Adrenal gland (tissue), 12 donors: Measurements from ENCODE around the gene PLEKHA6. TPM values are rescaled to one million over a fixed set of nuclear protein-coding genes. Genes with fewer than 3 reads are reported as not detected.
"Not testable (repeated sequence)": the region's sequence is repeated elsewhere in the genome, so short reads cannot be mapped to it uniquely, and the experiment has no call there.

Experiments
- DNase-seq, 7 donors: peaks; one replicate each; pipeline ENCODE4 v3.0.0-alpha.2; 2019 to 2020
- H3K27ac ChIP-seq, 5 donors: fragments of 200-600 bp; sonication (generic) in 4 of 5; 1 replicate in 3 of 5; 2 replicates in 2 of 5; pipeline versions ENCODE4 v1.5.1 to v1.8.0; 2016 to 2020; ENCODE audit warnings: mild to moderate bottlenecking in 1 of 5
- H3K27me3 ChIP-seq: fragments of 200-600 bp; 2 replicates; pipeline ENCODE4 v1.8.0; 2021
- H3K36me3 ChIP-seq, 2 donors: fragments of 200-600 bp; replicated peaks in 1 of 2; 1 replicate in 1 of 2; 2 replicates in 1 of 2; pipeline versions ENCODE4 v1.5.1 to v1.8.0; 2018 to 2022
- H3K4me1 ChIP-seq, 2 donors: fragments of 200-600 bp; replicated peaks in 1 of 2; 1 replicate in 1 of 2; 2 replicates in 1 of 2; pipeline versions ENCODE4 v1.5.1 to v1.8.0; 2018 to 2021
- H3K4me3 ChIP-seq, 4 donors: fragments of 200-600 bp; sonication (generic) in 3 of 4; one replicate each; pipeline ENCODE4 v1.5.1; 2016 to 2018
- H3K9me3 ChIP-seq, 3 donors: fragments of 200-600 bp; sonication (generic) in 1 of 3; replicated peaks in 1 of 3; 1 replicate in 2 of 3; 2 replicates in 1 of 3; pipeline versions ENCODE4 v1.5.1 to v1.8.0; 2016 to 2021
- POLR2A ChIP-seq, 2 donors: fragments of 450-650 bp; IDR thresholded peaks; one replicate each; pipeline ENCODE4 v1.6.1; 2017; ENCODE audit warnings: antibody characterized with exemption in 2 of 2, mild to moderate bottlenecking in 2 of 2, moderate library complexity in 1 of 2
- WGBS, 4 donors: extraction: QIAGEN DNeasy Blood & Tissue Kit in 2 of 4; methylation state at CpG; one replicate each; pipeline versions ENCODE4 v1.1.5 to v1.1.7; 2013 to 2017; 5-methylcytosine and 5-hydroxymethylcytosine counted together
- intact Hi-C, 2 donors: fragments of 100-400 bp; cut with DNase I; formaldehyde crosslinking; loops; one replicate each; pipeline versions ENCODE4 v1.14.1 to v1.15.0; 2022 to 2023
- polyA plus RNA-seq, 3 donors: library from polyadenylated mRNA; stranded (reverse); fragments of 200-250 nt in 2 of 3; fragments of 350-450 nt in 1 of 3; fragmentation: Illumina TruSeq in 1 of 3; extraction: RNeasy Lipid Tissue Mini Kit (QIAGEN cat#74804) in 1 of 3; gene quantifications; one replicate each; pipeline ENCODE4 v1.2.3, GENCODE V29; 2013 to 2014
- total RNA-seq, 9 donors: library from RNA; depleted of rRNA in 4 of 9; stranded (reverse); fragments of >200 nt in 4 of 9; fragments of 120-200 nt in 1 of 9; fragmentation: NEBNext Ultra II Directional in 1 of 9; extraction: Animal tissue kit (Norgen Biotek cat#: 25700) in 1 of 9; gene quantifications; one replicate each; pipeline versions ENCODE4 v1.1.0 to v1.2.4, GENCODE V29; 2013 to 2023
- TF ChIP-seq, protein P1 (sequence below), 6 experiments: fragments of 450-650 bp in 4 of 6; fragments of 200-600 bp in 2 of 6; sonication (generic) in 1 of 6; IDR thresholded peaks; 1 replicate in 5 of 6; 2 replicates in 1 of 6; pipeline versions ENCODE4 v1.5.1 to v1.8.0; 2016 to 2021; ENCODE audit warnings: antibody characterized with exemption in 6 of 6, mild to moderate bottlenecking in 2 of 6, moderate library complexity in 1 of 6
- donor health status: healthy with polysubstance abuse.
- donor health status: Bipolar disorder and iron deficiency.
- donor health status: DM: yes; HTN: yes; CAD: no.
- donor health status: DM: no; HTN: no; CAD: no.
- donor health status: DM: no; HTN: no; CAD: no.
- donor health status: DM: yes; HTN: yes; CAD: no.

Gene PLEKHA6
- total and polyA plus RNA-seq, 12 donors, result 2.2 to 13.8 (median 5.1) TPM

GRCh38 chr1:204240233-204240632, 119.5 kb downstream of the PLEKHA6 start:
- Histone ChIP-seq H3K9me3 (no peaks in the 10 kb centered on the region), H3K36me3 (peaks cover 0 to under 1% of the 10 kb centered on the region in 2 donors), H3K27me3 (no peaks in the 10 kb centered on the region), H3K4me3 (no peak overlapping the region), H3K4me1 (no peaks in the 10 kb centered on the region), H3K27ac (no peak overlapping the region)
- TF ChIP-seq, protein P1, sequence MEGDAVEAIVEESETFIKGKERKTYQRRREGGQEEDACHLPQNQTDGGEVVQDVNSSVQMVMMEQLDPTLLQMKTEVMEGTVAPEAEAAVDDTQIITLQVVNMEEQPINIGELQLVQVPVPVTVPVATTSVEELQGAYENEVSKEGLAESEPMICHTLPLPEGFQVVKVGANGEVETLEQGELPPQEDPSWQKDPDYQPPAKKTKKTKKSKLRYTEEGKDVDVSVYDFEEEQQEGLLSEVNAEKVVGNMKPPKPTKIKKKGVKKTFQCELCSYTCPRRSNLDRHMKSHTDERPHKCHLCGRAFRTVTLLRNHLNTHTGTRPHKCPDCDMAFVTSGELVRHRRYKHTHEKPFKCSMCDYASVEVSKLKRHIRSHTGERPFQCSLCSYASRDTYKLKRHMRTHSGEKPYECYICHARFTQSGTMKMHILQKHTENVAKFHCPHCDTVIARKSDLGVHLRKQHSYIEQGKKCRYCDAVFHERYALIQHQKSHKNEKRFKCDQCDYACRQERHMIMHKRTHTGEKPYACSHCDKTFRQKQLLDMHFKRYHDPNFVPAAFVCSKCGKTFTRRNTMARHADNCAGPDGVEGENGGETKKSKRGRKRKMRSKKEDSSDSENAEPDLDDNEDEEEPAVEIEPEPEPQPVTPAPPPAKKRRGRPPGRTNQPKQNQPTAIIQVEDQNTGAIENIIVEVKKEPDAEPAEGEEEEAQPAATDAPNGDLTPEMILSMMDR (IDR thresholded peaks at IDR 0.05), result no peak
- no peak for TF ChIP-seq POLR2A (IDR thresholded peaks at IDR 0.05)
- DNase-seq, result no peak
- intact Hi-C loops, result no loop called here
- WGBS, 4 donors, result 75 to 86% (median 78%) methylated on average over 1 of the region's 1 CpG

GRCh38 chr1:204239401-204239800, 120.3 kb downstream of the PLEKHA6 start:
- H3K4me1 ChIP-seq, intact Hi-C loops, H3K36me3 ChIP-seq, H3K4me3 ChIP-seq, H3K9me3 ChIP-seq, H3K27ac ChIP-seq, H3K27me3 ChIP-seq, DNase-seq: not testable (repeated sequence)
- WGBS, 4 donors, result 76 to 100% (median 83%) methylated on average over 2 to 3 of the region's 3 CpGs

- WGBS, 4 donors, result 80 to 92% (median 85%) methylated on average over 2 of the region's 2 CpGs
- H3K27ac ChIP-seq, H3K27me3 ChIP-seq, intact Hi-C loops, H3K36me3 ChIP-seq, DNase-seq, H3K4me3 ChIP-seq, H3K4me1 ChIP-seq, H3K9me3 ChIP-seq: not testable (repeated sequence)
Observed at GRCh38 chr1:204238520-204238919, 121.2 kb downstream of the PLEKHA6 start.

DNA sequence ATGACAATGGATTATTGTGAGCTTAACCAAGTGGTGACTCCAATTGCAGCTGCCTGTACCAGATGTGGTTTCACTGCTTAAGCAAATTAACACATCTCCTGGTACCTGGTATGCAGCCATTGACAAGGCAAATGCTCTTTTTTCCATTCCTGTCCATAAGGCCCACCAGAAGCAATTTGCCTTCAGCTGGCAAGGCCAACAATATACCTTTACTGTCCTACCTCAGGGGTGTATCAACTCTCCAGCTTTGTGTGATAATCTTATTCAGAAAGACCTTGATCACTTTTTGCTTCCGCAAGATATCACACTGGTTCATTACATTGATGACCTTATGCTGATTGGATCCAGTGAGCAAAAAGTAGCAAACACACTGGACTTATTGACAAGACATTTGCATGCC, 122.2 kb downstream of the PLEKHA6 start:
- H3K36me3 ChIP-seq, H3K9me3 ChIP-seq, H3K27ac ChIP-seq, intact Hi-C loops, H3K4me3 ChIP-seq, H3K27me3 ChIP-seq, DNase-seq, H3K4me1 ChIP-seq: not testable (repeated sequence)
- WGBS, 4 donors, result 94 to 100% (median 96%) methylated on average over 1 of the region's 1 CpG

GRCh38 chr1:204232526-204232925, 127.2 kb downstream of the PLEKHA6 start:
- no peaks in the 10 kb centered on the region for H3K4me1 ChIP-seq
- H3K9me3 ChIP-seq, result no peaks in the 10 kb centered on the region
- H3K27ac ChIP-seq, result no peak overlapping the region
- H3K4me3 ChIP-seq, result no peak overlapping the region
- peaks cover 0 to 4% of the 10 kb centered on the region in 2 donors for H3K36me3 ChIP-seq
- H3K27me3 ChIP-seq, result no peaks in the 10 kb centered on the region
- TF ChIP-seq POLR2A (IDR thresholded peaks at IDR 0.05), result no peak
- TF ChIP-seq, protein P1 (IDR thresholded peaks at IDR 0.05), result no peak
- DNase-seq, result no peak
- intact Hi-C loops, result no loop called here

DNA sequence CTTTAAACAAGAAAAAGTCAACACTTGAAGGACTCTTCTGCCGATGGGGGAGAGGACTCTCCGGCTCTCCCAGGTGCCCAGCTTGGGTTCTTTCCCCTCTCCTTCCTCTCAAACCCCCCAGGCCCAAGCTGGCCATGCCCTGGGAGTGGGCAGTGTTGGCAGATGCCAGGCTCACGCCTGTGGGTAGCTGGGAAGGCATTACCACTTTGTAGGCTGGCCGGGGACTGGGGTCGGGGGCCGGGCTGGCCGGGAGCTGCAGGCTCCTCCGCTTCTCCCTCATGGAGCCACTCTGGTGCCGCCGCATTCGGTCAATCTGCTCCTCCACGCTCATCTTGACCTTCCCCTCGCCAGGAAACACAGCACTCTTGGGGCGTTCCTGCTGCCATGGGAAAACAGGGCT, 129.5 kb downstream of the PLEKHA6 start:
- WGBS, 4 donors, result 90 to 95% (median 91%) methylated on average over 14 of the region's 14 CpGs
- no peak overlapping the region for H3K27ac ChIP-seq
- no peaks in the 10 kb centered on the region for H3K27me3 ChIP-seq
- peaks cover 0 to 4% of the 10 kb centered on the region in 2 donors for H3K36me3 ChIP-seq
- TF ChIP-seq, protein P1 (IDR thresholded peaks at IDR 0.05), result no peak
- no peak for TF ChIP-seq POLR2A (IDR thresholded peaks at IDR 0.05)
- no peak overlapping the region for H3K4me3 ChIP-seq
- H3K9me3 ChIP-seq, result no peaks in the 10 kb centered on the region
- DNase-seq, result no peak
- H3K4me1 ChIP-seq, result no peaks in the 10 kb centered on the region
- intact Hi-C loops, result no loop called here
